Measurements from ENCODE around the gene FHIP2A.
"Not testable (repeated sequence)": the region's sequence is repeated elsewhere in the genome, so short reads cannot be mapped to it uniquely, and the experiment has no call there.

Gene FHIP2A

DNA sequence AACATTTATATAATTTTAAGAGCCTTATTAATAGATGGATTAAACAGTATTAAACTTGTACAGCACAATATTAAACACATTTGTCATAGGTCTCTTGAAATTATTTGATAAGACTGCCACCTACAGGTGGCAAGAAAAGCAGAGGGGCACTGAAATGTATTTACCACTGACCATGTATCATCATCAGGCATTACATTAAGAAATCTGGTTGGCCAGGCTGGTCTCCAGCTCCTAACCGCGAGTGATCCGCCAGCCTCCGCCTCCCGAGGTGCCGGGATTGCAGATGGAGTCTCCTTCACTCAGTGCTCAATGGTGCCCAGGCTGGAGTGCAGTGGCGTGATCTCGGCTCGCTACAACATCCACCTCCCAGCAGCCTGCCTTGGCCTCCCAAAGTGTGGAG is 35.1 kb upstream of the FHIP2A start:
- not testable (repeated sequence) for H3K27me3 ChIP-seq (ENCODE audit: control insufficient read depth, insufficient read depth, low read length, poor library complexity, severe bottlenecking); H3K4me3 ChIP-seq (ENCODE audit: insufficient read depth, low read depth, low read length); H3K27ac ChIP-seq (ENCODE audit: insufficient read depth, low read depth, low read length, poor library complexity, severe bottlenecking); H3K9me3 ChIP-seq (ENCODE audit: control insufficient read depth, low read length); H3K4me1 ChIP-seq (ENCODE audit: control insufficient read depth, insufficient read depth, low read length); H3K36me3 ChIP-seq (ENCODE audit: control insufficient read depth, insufficient read depth, low read length)
- WGBS, 2 experiments = 85 to 95% methylated on average over 9 of the region's 9 CpGs

DNA sequence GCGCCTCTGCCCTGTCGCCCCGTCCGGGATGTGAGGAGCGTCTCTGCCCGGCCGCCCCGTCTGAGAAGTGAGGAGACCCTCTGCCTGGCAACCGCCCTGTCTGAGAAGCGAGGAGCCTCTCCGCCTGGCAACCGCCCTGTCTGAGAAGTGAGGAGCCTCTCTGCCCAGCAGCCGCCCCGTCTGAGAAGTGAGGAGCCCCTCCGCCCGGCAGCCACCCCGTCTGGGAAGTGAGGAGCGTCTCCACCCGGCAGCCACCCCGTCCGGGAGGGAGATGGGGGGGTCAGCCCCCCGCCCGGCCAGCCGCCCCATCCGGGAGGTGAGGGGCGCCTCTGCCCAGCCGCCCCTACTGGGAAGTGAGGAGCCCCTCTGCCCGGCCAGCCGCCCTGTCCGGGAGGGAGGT is 34.4 kb upstream of the FHIP2A start:
- not testable (repeated sequence) for H3K9me3 ChIP-seq (ENCODE audit: control insufficient read depth, low read length); H3K4me1 ChIP-seq (ENCODE audit: control insufficient read depth, insufficient read depth, low read length); H3K4me3 ChIP-seq (ENCODE audit: insufficient read depth, low read depth, low read length); H3K27me3 ChIP-seq (ENCODE audit: control insufficient read depth, insufficient read depth, low read length, poor library complexity, severe bottlenecking); H3K27ac ChIP-seq (ENCODE audit: insufficient read depth, low read depth, low read length, poor library complexity, severe bottlenecking); H3K36me3 ChIP-seq (ENCODE audit: control insufficient read depth, insufficient read depth, low read length)
- 95 to 99% methylated on average over 27 to 30 of the region's 30 CpGs for WGBS, 2 experiments

DNA sequence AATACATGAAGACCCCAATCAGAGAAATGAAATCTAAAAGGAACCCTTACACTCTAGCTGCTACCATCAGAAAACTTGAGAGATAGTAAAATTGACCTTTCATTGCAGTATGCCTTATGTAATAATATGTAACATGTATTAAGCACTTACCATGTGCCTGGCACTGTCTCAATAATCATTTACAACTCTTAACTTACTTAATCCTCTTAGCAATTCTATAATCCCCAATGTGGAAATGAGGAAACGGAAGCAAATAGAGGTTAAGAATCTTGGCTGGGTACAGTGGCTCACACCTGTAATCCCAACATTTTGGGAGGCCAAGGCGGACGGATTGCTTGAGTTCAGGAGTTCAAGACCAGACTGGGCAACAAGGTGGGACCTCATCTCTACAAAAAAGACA is 29.8 kb upstream of the FHIP2A start:
- Histone ChIP-seq H3K27ac (ENCODE audit: insufficient read depth, low read depth, low read length, poor library complexity, severe bottlenecking) (no peak overlapping the region), H3K4me3 (ENCODE audit: insufficient read depth, low read depth, low read length) (no peak overlapping the region), H3K27me3 (ENCODE audit: control insufficient read depth, insufficient read depth, low read length, poor library complexity, severe bottlenecking) (no peaks in the 10 kb centered on the region), H3K36me3 (ENCODE audit: control insufficient read depth, insufficient read depth, low read length) (no peaks in the 10 kb centered on the region), H3K4me1 (ENCODE audit: control insufficient read depth, insufficient read depth, low read length) (no peaks in the 10 kb centered on the region), H3K9me3 (ENCODE audit: control insufficient read depth, low read length) (no peaks in the 10 kb centered on the region)
- WGBS, 2 experiments = 90 to 92% methylated on average over 3 of the region's 3 CpGs

GRCh38 chr10:114795039-114795438 is 26.5 kb upstream of the FHIP2A start:
- Histone ChIP-seq H3K36me3 (ENCODE audit: control insufficient read depth, insufficient read depth, low read length) (no peaks in the 10 kb centered on the region), H3K27ac (ENCODE audit: insufficient read depth, low read depth, low read length, poor library complexity, severe bottlenecking) (no peak overlapping the region), H3K4me3 (ENCODE audit: insufficient read depth, low read depth, low read length) (no peak overlapping the region), H3K9me3 (ENCODE audit: control insufficient read depth, low read length) (no peaks in the 10 kb centered on the region), H3K4me1 (ENCODE audit: control insufficient read depth, insufficient read depth, low read length) (no peaks in the 10 kb centered on the region), H3K27me3 (ENCODE audit: control insufficient read depth, insufficient read depth, low read length, poor library complexity, severe bottlenecking) (no peaks in the 10 kb centered on the region)
- 95 to 97% methylated on average over 3 of the region's 3 CpGs for WGBS, 2 experiments

DNA sequence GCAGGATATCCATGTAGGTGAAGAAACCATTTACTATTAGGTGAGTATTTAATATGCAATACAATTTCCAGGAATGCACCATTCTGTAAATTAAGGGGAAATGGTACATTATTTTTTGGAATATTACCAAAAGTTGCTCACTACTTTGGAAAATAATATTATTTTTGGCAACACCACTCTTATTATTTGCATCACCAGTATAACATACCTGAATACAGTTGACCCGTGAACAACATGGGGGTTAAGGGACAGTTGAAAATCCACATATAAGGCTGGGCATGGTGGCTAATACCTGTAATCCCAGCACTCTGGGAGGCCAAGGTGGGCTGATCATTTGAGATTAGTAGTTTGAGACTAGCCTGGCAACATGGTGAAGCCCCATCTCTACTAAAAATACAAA is 21.2 kb upstream of the FHIP2A start:
- Histone ChIP-seq H3K4me1 (ENCODE audit: control insufficient read depth, insufficient read depth, low read length) (no peaks in the 10 kb centered on the region), H3K27ac (ENCODE audit: insufficient read depth, low read depth, low read length, poor library complexity, severe bottlenecking) (no peak overlapping the region), H3K27me3 (ENCODE audit: control insufficient read depth, insufficient read depth, low read length, poor library complexity, severe bottlenecking) (no peaks in the 10 kb centered on the region), H3K36me3 (ENCODE audit: control insufficient read depth, insufficient read depth, low read length) (no peaks in the 10 kb centered on the region), H3K4me3 (ENCODE audit: insufficient read depth, low read depth, low read length) (no peak overlapping the region), H3K9me3 (ENCODE audit: control insufficient read depth, low read length) (no peaks in the 10 kb centered on the region)
- WGBS, 2 experiments = 89 to 100% methylated on average over 1 of the region's 1 CpG

- no peak overlapping the region for H3K27ac ChIP-seq (ENCODE audit: insufficient read depth, low read depth, low read length, poor library complexity, severe bottlenecking)
- 90 to 92% methylated on average over 5 of the region's 5 CpGs for WGBS, 2 experiments
Measured at GRCh38 chr10:114801411-114801813, 20.2 kb upstream of the FHIP2A start.

GRCh38 chr10:114802177-114802576 is 19.4 kb upstream of the FHIP2A start:
- no peak overlapping the region for H3K4me3 ChIP-seq (ENCODE audit: insufficient read depth, low read depth, low read length)
- 94% methylated on average over 3 of the region's 3 CpGs for WGBS, 2 experiments

More at GRCh38 chr10:114801411-114801813, 20.2 kb upstream of the FHIP2A start:
- Histone ChIP-seq H3K36me3 (ENCODE audit: control insufficient read depth, insufficient read depth, low read length) (no peaks in the 10 kb centered on the region), H3K4me3 (ENCODE audit: insufficient read depth, low read depth, low read length) (no peak overlapping the region), H3K9me3 (ENCODE audit: control insufficient read depth, low read length) (no peaks in the 10 kb centered on the region), H3K4me1 (ENCODE audit: control insufficient read depth, insufficient read depth, low read length) (no peaks in the 10 kb centered on the region), H3K27me3 (ENCODE audit: control insufficient read depth, insufficient read depth, low read length, poor library complexity, severe bottlenecking) (no peaks in the 10 kb centered on the region)

GRCh38 chr10:114806562-114807391 is 14.8 kb upstream of the FHIP2A start:
- Histone ChIP-seq H3K9me3 (ENCODE audit: control insufficient read depth, low read length) (no peaks in the 10 kb centered on the region), H3K27ac (ENCODE audit: insufficient read depth, low read depth, low read length, poor library complexity, severe bottlenecking) (no peak overlapping the region), H3K4me1 (ENCODE audit: control insufficient read depth, insufficient read depth, low read length) (no peaks in the 10 kb centered on the region), H3K27me3 (ENCODE audit: control insufficient read depth, insufficient read depth, low read length, poor library complexity, severe bottlenecking) (no peaks in the 10 kb centered on the region), H3K4me3 (ENCODE audit: insufficient read depth, low read depth, low read length) (no peak overlapping the region), H3K36me3 (ENCODE audit: control insufficient read depth, insufficient read depth, low read length) (no peaks in the 10 kb centered on the region)
- WGBS, 2 experiments = 89 to 92% methylated on average over 3 of the region's 3 CpGs

More at GRCh38 chr10:114802177-114802576, 19.4 kb upstream of the FHIP2A start:
- Histone ChIP-seq H3K4me1 (ENCODE audit: control insufficient read depth, insufficient read depth, low read length) (no peaks in the 10 kb centered on the region), H3K27ac (ENCODE audit: insufficient read depth, low read depth, low read length, poor library complexity, severe bottlenecking) (no peak overlapping the region), H3K36me3 (ENCODE audit: control insufficient read depth, insufficient read depth, low read length) (no peaks in the 10 kb centered on the region), H3K27me3 (ENCODE audit: control insufficient read depth, insufficient read depth, low read length, poor library complexity, severe bottlenecking) (no peaks in the 10 kb centered on the region), H3K9me3 (ENCODE audit: control insufficient read depth, low read length) (no peaks in the 10 kb centered on the region)

DNA sequence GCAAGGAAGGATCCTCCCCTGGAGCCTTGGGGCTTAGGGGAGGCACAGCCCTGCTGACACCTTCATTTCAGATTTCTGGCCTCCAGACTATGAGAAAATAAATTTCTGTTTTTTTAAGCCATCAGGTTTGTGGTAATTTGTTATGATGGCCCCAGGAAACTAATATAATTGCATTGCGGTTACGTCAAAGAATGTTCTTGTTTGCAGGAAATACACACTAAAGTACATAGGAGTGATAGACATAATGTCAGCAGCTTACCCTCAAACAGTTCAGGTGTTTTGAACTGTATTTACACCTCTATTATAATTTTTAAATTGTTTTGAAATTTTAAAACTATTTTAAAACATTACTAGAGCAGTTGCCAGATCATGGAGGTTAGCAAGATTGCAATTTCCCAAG is 12.6 kb upstream of the FHIP2A start:
- H3K27me3 ChIP-seq (ENCODE audit: control insufficient read depth, insufficient read depth, low read length, poor library complexity, severe bottlenecking) = no peaks in the 10 kb centered on the region
- WGBS, 2 experiments = 96 to 100% methylated on average over 2 of the region's 2 CpGs
- no peaks in the 10 kb centered on the region for H3K36me3 ChIP-seq (ENCODE audit: control insufficient read depth, insufficient read depth, low read length)
- no peaks in the 10 kb centered on the region for H3K9me3 ChIP-seq (ENCODE audit: control insufficient read depth, low read length)
- H3K27ac ChIP-seq (ENCODE audit: insufficient read depth, low read depth, low read length, poor library complexity, severe bottlenecking) = no peak overlapping the region
- no peak overlapping the region for H3K4me3 ChIP-seq (ENCODE audit: insufficient read depth, low read depth, low read length)
- H3K4me1 ChIP-seq (ENCODE audit: control insufficient read depth, insufficient read depth, low read length) = no peaks in the 10 kb centered on the region

DNA sequence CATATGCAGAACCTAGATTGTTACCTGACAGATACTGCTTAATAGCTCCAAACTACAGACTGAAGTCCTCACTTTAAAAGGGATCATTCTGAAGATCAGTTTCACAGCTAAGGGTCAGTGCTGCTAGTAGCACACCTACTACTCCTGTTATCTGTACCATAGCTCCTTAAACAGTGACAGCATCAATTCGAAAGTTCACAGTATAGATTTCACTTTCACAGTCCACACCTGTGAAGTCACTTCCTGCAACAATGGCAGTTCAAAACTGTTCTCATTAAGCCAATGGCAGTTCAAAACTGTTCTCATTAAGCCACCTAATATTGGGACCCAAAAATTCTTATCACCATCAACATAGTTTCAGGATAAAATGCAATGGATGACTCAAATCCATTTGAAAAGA is 10.7 kb upstream of the FHIP2A start:
- H3K36me3 ChIP-seq (ENCODE audit: control insufficient read depth, insufficient read depth, low read length) = no peaks in the 10 kb centered on the region
- no peak overlapping the region for H3K4me3 ChIP-seq (ENCODE audit: insufficient read depth, low read depth, low read length)
- H3K27ac ChIP-seq (ENCODE audit: insufficient read depth, low read depth, low read length, poor library complexity, severe bottlenecking) = no peak overlapping the region
- no peaks in the 10 kb centered on the region for H3K4me1 ChIP-seq (ENCODE audit: control insufficient read depth, insufficient read depth, low read length)
- WGBS, 2 experiments = 79 to 84% methylated on average over 1 of the region's 1 CpG
- H3K27me3 ChIP-seq (ENCODE audit: control insufficient read depth, insufficient read depth, low read length, poor library complexity, severe bottlenecking) = no peaks in the 10 kb centered on the region
- no peaks in the 10 kb centered on the region for H3K9me3 ChIP-seq (ENCODE audit: control insufficient read depth, low read length)
